Fibroblast of skin of back (primary cell): Measurements from ENCODE around the gene FAM24B.

Experiments
- DNase-seq: peaks from one replicate; pipeline ENCODE4 v3.0.0-alpha.2; 2013

Gene FAM24B

DNA sequence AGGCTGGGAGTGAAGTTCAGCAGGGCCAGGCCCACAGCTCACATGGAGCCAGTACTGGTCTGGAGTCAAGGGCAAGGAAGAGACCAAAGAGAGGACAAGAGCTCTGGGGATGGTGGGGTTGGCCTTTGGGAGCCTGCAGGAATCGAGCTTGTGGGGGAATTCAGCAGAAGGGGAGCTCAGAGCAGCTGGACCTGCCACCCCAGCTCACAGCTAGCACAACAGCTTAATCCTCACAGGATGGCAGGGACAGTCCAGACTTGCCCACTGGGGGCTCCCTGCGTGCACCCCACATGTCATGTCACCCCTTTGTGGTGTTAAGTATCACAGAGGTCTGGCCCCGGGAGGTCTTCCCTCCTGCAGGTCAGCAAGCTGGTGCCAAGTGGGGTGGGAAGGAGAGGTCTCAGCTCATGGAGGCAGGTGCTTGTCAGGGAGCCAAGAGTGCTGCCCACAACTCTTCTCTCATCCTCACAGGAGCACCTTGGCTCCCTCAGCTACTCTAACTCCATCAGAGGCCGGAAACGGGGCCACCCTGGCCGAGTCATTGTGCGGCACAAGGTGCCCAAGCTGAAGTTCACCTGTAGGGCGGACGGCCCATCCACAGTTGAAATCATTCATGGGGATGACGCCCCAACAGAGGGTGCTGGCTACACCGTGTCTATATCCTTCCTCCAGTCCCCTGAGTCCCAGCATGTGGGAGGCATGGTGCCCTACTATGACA, 56.2 kb downstream of the FAM24B start:
- DNase-seq, result no peak

DNA sequence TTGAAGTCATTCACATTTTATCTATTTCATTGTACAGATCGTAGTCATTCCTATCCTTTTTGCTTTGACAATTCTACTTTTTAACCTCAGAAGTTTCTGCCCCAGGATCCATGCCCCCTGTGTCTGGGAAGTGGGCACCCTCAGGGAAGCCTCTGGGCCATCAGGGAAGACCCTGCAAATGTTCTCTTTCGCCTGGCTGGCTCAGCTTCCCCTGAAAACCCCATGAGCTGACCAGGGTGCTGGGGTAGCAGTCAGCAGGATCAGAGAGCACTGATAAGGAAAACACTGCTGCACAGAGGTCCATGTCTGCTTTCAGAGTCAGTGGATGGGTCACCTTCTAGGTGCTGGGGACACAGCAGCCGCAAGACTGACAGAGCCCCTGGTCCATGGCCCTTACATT, 57.6 kb downstream of the FAM24B start:
- no peak for DNase-seq

DNA sequence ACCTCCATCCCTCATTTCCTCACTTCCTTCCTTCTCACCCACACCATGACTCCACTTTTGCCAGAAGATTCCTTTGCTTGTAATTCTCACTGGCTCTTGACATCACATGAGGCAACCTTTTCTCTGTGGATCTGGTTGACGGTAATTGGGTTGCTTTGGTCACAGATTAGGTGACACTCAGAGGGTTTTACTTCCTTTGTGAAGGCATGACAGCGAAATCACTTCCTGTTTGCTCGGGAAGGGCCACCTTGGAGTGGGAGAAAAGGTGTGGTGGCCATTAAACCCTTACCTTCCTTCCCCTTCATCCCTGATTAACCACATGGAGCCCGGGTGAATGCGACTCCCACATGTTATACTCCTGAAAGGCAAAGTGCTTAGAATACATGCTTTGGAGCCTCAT, 63.9 kb downstream of the FAM24B start:
- no peak for DNase-seq

- DNase-seq, result no peak
Measured at GRCh38 chr10:122814493-122814892, 64.9 kb downstream of the FAM24B start.

DNA sequence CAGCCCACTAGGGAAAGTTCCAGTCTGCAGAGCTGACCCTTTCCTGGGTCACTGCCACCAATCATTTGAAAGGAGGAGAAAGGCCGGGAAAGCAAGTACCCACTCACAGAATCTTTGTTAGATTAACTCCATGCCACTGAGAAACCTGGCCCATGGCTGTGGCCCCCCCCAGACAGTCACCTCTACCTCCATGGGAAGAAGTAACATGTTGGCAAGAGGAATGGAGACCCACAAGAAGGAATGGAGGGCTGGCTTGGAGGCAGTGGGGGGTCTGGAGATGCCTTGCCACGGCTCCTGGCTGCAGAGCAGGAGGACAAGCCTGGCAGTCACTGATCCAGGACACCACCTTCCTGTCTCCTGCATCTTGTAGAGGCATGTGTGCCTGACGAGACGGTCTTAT, 66.6 kb downstream of the FAM24B start:
- DNase-seq, result no peak

- DNase-seq, result no peak
Measured at GRCh38 chr10:122802282-122802681, 77.1 kb downstream of the FAM24B start.
